ENCODE results near the gene FRAS1. TPM values are rescaled to one million over a fixed set of nuclear protein-coding genes. Genes with fewer than 3 reads are reported as not detected.

Gene FRAS1
- total RNA-seq, 2 donors from 2014 or later, result 77.0 to 78.3 TPM

DNA sequence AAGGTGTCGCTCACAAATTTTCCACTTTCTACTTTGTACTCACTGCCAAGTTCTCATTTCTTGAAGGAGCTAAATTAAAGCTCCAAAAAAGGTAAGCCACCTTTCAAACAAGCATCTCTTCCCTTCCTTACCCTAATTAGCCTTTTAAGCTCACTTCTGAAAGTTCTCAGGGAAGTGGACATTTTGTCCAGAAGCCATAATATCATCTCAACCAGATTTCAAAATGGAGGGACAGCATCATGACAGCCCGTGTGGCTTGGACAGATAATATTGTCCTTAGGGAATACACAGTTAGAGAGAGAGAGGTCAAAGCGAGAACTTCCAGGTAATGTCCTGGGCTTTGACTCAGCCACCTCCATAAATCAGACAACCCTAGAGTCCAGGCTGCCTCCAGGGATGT is 400.6 kb downstream of the FRAS1 start:
- Histone ChIP-seq H3K36me3 (ENCODE audit: control insufficient read depth, insufficient read depth, low read length) (peaks cover 63% of the 10 kb centered on the region), H3K27me3 (ENCODE audit: control insufficient read depth, insufficient read depth, low read length, poor library complexity, severe bottlenecking) (peaks cover 17% of the 10 kb centered on the region), H3K4me3 (ENCODE audit: low read length) (no peak overlapping the region), H3K9ac (ENCODE audit: extremely low read depth, low read length, poor library complexity, severe bottlenecking) (no peak overlapping the region), H3K4me1 (ENCODE audit: control insufficient read depth, insufficient read depth, low read length) (peaks cover 3% of the 10 kb centered on the region), H3K9me3 (ENCODE audit: control insufficient read depth, low read length) (no peaks in the 10 kb centered on the region), H3K27ac (ENCODE audit: low read depth, low read length) (no peak overlapping the region)
- WGBS, 2 experiments (ENCODE audit: insufficient coverage in 1 of 2, insufficient read length in 1 of 2), result 84 to 100% methylated on average over 1 to 3 of the region's 3 CpGs
- peaks cover 28% of the 10 kb centered on the region for H3K4me1 Mint-ChIP-seq
- H3K36me3 Mint-ChIP-seq (ENCODE audit: low read depth), result peaks cover 64% of the 10 kb centered on the region
- H3K9me3 Mint-ChIP-seq, result no peaks in the 10 kb centered on the region
- H3K27ac Mint-ChIP-seq, result no peak overlapping the region
- DNase-seq, result no peak
- no peaks in the 10 kb centered on the region for H3K27me3 Mint-ChIP-seq (ENCODE audit: insufficient read depth)
- no peak overlapping the region for H3K4me3 Mint-ChIP-seq
- TF ChIP-seq, protein P1, sequence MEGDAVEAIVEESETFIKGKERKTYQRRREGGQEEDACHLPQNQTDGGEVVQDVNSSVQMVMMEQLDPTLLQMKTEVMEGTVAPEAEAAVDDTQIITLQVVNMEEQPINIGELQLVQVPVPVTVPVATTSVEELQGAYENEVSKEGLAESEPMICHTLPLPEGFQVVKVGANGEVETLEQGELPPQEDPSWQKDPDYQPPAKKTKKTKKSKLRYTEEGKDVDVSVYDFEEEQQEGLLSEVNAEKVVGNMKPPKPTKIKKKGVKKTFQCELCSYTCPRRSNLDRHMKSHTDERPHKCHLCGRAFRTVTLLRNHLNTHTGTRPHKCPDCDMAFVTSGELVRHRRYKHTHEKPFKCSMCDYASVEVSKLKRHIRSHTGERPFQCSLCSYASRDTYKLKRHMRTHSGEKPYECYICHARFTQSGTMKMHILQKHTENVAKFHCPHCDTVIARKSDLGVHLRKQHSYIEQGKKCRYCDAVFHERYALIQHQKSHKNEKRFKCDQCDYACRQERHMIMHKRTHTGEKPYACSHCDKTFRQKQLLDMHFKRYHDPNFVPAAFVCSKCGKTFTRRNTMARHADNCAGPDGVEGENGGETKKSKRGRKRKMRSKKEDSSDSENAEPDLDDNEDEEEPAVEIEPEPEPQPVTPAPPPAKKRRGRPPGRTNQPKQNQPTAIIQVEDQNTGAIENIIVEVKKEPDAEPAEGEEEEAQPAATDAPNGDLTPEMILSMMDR (conservative IDR thresholded peaks at IDR 0.05), result no peak

DNA sequence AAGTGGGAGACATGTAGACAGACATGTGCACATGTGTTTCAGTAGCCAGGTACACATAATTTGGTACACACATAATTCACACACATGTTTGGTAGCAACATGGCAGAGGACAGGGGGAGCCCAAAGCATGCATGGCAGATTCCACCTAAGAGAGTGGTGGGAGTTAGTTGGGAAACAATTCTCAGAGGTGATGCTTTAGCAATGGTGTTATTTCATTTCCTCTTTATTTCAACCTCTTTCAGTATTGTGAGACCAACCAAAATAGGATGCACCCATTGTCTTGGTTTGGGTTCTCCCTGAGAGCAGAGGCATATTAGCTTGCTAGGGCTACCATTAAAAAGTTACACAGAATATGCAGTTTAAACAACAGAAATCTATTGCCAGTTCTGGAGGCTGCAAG is 402.2 kb downstream of the FRAS1 start:
- Histone ChIP-seq H3K9ac (ENCODE audit: extremely low read depth, low read length, poor library complexity, severe bottlenecking) (no peak overlapping the region), H3K4me3 (ENCODE audit: low read length) (no peak overlapping the region), H3K4me1 (ENCODE audit: control insufficient read depth, insufficient read depth, low read length) (peaks cover 3% of the 10 kb centered on the region), H3K36me3 (ENCODE audit: control insufficient read depth, insufficient read depth, low read length) (peaks cover 57% of the 10 kb centered on the region), H3K9me3 (ENCODE audit: control insufficient read depth, low read length) (no peaks in the 10 kb centered on the region), H3K27me3 (ENCODE audit: control insufficient read depth, insufficient read depth, low read length, poor library complexity, severe bottlenecking) (peaks cover 17% of the 10 kb centered on the region), H3K27ac (ENCODE audit: low read depth, low read length) (no peak overlapping the region)
- TF ChIP-seq, protein P1 (conservative IDR thresholded peaks at IDR 0.05), result no peak
- Mint-ChIP-seq H3K36me3 (ENCODE audit: low read depth) (peaks cover 60% of the 10 kb centered on the region), H3K4me1 (peaks cover 25% of the 10 kb centered on the region), H3K27me3 (ENCODE audit: insufficient read depth) (no peaks in the 10 kb centered on the region), H3K27ac (no peak overlapping the region), H3K9me3 (no peaks in the 10 kb centered on the region), H3K4me3 (no peak overlapping the region)
- no peak for DNase-seq

DNA sequence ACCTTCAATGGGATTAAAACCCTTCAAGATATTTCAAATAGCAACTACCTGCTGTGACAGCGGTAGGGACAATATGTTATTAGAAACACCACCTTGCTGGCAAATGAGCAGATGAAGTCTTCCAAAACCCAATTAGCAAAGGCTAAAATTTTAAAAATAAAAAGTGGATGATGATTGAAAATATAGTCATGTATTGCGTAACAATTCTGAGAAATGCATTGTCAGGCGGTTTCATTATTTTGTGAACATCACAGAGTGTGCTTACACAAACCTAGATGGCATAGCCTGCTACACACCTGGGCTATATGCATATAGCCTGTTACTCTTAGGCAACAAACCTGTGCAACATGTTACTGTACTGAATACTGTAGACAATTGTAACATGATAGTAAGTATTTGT is 403.2 kb downstream of the FRAS1 start:
- Histone ChIP-seq H3K27ac (ENCODE audit: low read depth, low read length) (no peak overlapping the region), H3K36me3 (ENCODE audit: control insufficient read depth, insufficient read depth, low read length) (peaks cover 60% of the 10 kb centered on the region), H3K27me3 (ENCODE audit: control insufficient read depth, insufficient read depth, low read length, poor library complexity, severe bottlenecking) (peaks cover 17% of the 10 kb centered on the region), H3K4me1 (ENCODE audit: control insufficient read depth, insufficient read depth, low read length) (peaks cover 3% of the 10 kb centered on the region), H3K4me3 (ENCODE audit: low read length) (no peak overlapping the region), H3K9ac (ENCODE audit: extremely low read depth, low read length, poor library complexity, severe bottlenecking) (no peak overlapping the region), H3K9me3 (ENCODE audit: control insufficient read depth, low read length) (no peaks in the 10 kb centered on the region)
- no peak overlapping the region for H3K4me3 Mint-ChIP-seq
- no peak overlapping the region for H3K27ac Mint-ChIP-seq
- TF ChIP-seq, protein P1 (conservative IDR thresholded peaks at IDR 0.05), result no peak
- H3K27me3 Mint-ChIP-seq (ENCODE audit: insufficient read depth), result no peaks in the 10 kb centered on the region
- H3K4me1 Mint-ChIP-seq, result peaks cover 20% of the 10 kb centered on the region
- peaks cover 62% of the 10 kb centered on the region for H3K36me3 Mint-ChIP-seq (ENCODE audit: low read depth)
- DNase-seq, result no peak
- 98 to 100% methylated on average over 2 to 3 of the region's 3 CpGs for WGBS, 2 experiments (ENCODE audit: insufficient coverage in 1 of 2, insufficient read length in 1 of 2)
- no peaks in the 10 kb centered on the region for H3K9me3 Mint-ChIP-seq
